HFFc6 (cell line): Measurements from ENCODE around the gene EPHA6. TPM values are rescaled to one million over a fixed set of nuclear protein-coding genes. Genes with fewer than 3 reads are reported as not detected.

Source experiments
- DNase-seq: peaks from one replicate; pipeline ENCODE4 v3.0.0-alpha.2; 2018
- H3K27ac Mint-ChIP-seq: 2 replicates; pipeline ENCODE4 v1.8.0; 2020; ENCODE audit warnings: mild to moderate bottlenecking, mixed read lengths
- H3K27me3 Mint-ChIP-seq: 2 replicates; pipeline ENCODE4 v1.8.0; 2021; ENCODE audit warnings: mild to moderate bottlenecking, moderate library complexity, mixed read lengths; ENCODE audit not compliant: insufficient read depth
- H3K36me3 Mint-ChIP-seq: 2 replicates; pipeline ENCODE4 v1.8.0; 2021; ENCODE audit warnings: low read depth, mixed read lengths
- H3K4me1 Mint-ChIP-seq: 2 replicates; pipeline ENCODE4 v1.8.0; 2020; ENCODE audit warnings: low read depth, mixed read lengths
- H3K4me3 Mint-ChIP-seq: 2 replicates; pipeline ENCODE4 v1.8.0; 2020; ENCODE audit warnings: mild to moderate bottlenecking, moderate library complexity, mixed read lengths
- H3K9me3 Mint-ChIP-seq: 2 replicates; pipeline ENCODE4 v1.8.0; 2020; ENCODE audit warnings: mild to moderate bottlenecking, mixed read lengths
- total RNA-seq, 6 experiments: library from RNA; stranded (reverse); fragmentation: NEBNext Ultra II Directional; extraction: Animal tissue kit (Norgen Biotek cat#: 25700); gene quantifications; 2 replicates in 1 of 6; 3 replicates in 5 of 6; pipeline ENCODE4 v1.2.3, GENCODE V29; 2021
- TF ChIP-seq, protein P1 (sequence below): fragments of 200-600 bp; sonication (generic); IDR thresholded peaks from 2 replicates; pipeline ENCODE4 v1.5.0; 2021; ENCODE audit warnings: antibody characterized with exemption, mild to moderate bottlenecking

EPHA6 gene
- total RNA-seq, 6 experiments from 2014 or later, result not detected

DNA sequence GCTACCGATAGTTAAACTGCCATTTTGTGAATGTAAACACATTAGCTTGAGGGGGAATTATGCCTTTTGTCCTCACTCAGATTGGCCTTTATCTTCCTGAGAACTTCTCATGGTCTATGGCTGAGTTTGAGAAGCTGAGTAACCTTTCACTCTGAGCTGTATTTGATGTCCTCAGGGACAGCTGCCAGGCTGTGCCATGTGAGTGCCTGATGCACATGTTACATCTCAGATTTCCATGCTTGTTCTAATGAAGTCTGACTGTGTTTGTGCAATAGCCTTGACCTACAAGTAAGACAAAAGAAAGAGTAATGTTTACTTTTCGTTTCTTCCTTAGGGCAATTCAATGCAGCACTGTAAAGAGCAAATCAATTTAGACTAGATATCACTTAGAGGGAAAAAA is 906.0 kb downstream of the EPHA6 start:
- Mint-ChIP-seq H3K36me3 (no peaks in the 10 kb centered on the region), H3K27me3 (no peaks in the 10 kb centered on the region), H3K27ac (no peak overlapping the region), H3K4me1 (no peaks in the 10 kb centered on the region), H3K4me3 (no peak overlapping the region), H3K9me3 (no peaks in the 10 kb centered on the region)
- no peak for DNase-seq
- TF ChIP-seq, protein P1, sequence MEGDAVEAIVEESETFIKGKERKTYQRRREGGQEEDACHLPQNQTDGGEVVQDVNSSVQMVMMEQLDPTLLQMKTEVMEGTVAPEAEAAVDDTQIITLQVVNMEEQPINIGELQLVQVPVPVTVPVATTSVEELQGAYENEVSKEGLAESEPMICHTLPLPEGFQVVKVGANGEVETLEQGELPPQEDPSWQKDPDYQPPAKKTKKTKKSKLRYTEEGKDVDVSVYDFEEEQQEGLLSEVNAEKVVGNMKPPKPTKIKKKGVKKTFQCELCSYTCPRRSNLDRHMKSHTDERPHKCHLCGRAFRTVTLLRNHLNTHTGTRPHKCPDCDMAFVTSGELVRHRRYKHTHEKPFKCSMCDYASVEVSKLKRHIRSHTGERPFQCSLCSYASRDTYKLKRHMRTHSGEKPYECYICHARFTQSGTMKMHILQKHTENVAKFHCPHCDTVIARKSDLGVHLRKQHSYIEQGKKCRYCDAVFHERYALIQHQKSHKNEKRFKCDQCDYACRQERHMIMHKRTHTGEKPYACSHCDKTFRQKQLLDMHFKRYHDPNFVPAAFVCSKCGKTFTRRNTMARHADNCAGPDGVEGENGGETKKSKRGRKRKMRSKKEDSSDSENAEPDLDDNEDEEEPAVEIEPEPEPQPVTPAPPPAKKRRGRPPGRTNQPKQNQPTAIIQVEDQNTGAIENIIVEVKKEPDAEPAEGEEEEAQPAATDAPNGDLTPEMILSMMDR, result no peak

DNA sequence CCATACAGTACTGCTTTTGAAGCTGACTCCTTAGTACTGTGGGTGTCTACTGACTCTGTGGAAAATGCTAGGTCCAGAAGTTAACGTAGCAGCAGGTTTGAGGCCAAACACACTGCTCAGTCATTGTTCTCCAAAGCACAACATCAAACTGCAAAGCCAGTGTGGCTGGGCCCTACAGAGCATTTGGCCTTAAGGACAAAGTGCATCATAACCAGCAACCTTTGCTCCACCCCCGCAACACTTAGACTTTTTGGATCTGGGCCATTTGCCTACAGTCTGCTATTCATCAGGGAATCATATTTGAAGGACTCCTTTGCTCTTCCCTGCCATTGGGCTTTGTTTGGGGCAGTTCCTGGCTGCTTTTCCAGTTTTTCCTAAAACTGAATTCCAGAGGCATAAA is 907.1 kb downstream of the EPHA6 start:
- H3K27ac Mint-ChIP-seq, result no peak overlapping the region
- H3K9me3 Mint-ChIP-seq, result no peaks in the 10 kb centered on the region
- H3K36me3 Mint-ChIP-seq, result no peaks in the 10 kb centered on the region
- no peak overlapping the region for H3K4me3 Mint-ChIP-seq
- no peaks in the 10 kb centered on the region for H3K4me1 Mint-ChIP-seq
- DNase-seq, result no peak
- TF ChIP-seq, protein P1, result no peak
- no peaks in the 10 kb centered on the region for H3K27me3 Mint-ChIP-seq

DNA sequence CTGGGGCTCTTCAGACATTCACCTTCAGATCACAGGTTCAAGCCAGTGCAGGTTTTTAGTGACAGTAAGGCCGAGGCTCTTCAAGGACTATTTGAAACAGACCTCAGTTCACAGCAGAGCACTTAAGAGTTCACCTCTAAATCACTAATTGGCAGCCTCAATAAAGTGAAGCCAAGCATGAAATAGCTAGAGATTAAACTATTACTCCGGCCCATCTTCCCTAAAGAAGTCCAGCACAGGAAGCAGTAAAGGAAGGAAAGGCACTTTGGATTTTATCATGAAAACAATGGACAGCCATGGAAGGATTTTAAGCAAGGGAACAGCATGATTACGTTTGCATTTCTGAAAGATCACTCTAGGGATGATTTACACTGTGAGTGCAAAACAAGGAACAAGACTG is 922.5 kb downstream of the EPHA6 start:
- Mint-ChIP-seq H3K36me3 (no peaks in the 10 kb centered on the region), H3K27ac (no peak overlapping the region), H3K27me3 (no peaks in the 10 kb centered on the region; the same call in 1 of the 2 replicates), H3K9me3 (no peaks in the 10 kb centered on the region), H3K4me3 (no peak overlapping the region), H3K4me1 (no peaks in the 10 kb centered on the region)
- TF ChIP-seq, protein P1, result no peak
- no peak for DNase-seq

DNA sequence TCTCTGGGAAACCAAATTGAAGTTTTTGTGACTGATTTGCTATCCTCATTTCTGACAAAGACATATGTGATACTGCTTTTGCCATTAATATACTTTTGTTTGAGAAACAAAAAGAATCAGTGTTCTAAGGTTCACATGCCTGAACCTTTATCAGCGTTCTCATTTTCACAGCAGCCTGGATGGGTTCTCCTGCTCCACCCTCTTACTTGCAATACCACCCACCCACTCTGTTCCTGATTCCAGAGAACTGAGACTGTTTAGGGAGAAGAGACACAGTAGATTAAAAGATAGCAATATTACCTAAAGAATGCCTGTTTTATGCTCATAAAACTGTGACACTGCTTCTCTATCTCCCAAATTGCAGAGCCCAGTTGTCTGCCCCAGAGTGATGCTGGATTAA is 924.4 kb downstream of the EPHA6 start:
- TF ChIP-seq, protein P1, result no peak
- H3K9me3 Mint-ChIP-seq, result no peaks in the 10 kb centered on the region
- H3K36me3 Mint-ChIP-seq, result no peaks in the 10 kb centered on the region
- H3K27me3 Mint-ChIP-seq, result no peaks in the 10 kb centered on the region
- H3K27ac Mint-ChIP-seq, result no peak overlapping the region
- H3K4me3 Mint-ChIP-seq, result no peak overlapping the region
- H3K4me1 Mint-ChIP-seq, result no peaks in the 10 kb centered on the region
- DNase-seq, result no peak

DNA sequence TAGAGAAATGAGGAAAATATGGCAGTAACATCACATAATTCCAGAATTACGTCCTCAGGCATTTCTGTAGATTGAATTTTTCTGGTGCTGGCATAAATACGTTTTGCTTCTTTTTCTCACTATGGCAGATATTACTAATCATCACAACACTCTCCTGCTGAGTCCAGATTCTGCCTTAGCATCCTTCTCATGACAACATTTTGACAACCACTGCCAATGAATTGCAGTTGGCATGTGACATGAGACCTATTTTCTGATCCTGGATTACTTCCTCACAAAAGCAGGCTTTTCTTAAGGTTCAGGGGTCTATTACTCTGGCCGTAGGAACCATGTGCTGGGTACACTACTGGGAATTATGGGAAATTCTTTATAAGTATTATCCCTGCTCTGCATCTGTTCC is 927.6 kb downstream of the EPHA6 start:
- Mint-ChIP-seq H3K4me3 (no peak overlapping the region), H3K4me1 (no peaks in the 10 kb centered on the region), H3K27me3 (peaks cover 2% of the 10 kb centered on the region; the same call in 1 of the 2 replicates), H3K9me3 (no peaks in the 10 kb centered on the region), H3K27ac (no peak overlapping the region), H3K36me3 (no peaks in the 10 kb centered on the region)
- TF ChIP-seq, protein P1, result no peak
- DNase-seq, result no peak

DNA sequence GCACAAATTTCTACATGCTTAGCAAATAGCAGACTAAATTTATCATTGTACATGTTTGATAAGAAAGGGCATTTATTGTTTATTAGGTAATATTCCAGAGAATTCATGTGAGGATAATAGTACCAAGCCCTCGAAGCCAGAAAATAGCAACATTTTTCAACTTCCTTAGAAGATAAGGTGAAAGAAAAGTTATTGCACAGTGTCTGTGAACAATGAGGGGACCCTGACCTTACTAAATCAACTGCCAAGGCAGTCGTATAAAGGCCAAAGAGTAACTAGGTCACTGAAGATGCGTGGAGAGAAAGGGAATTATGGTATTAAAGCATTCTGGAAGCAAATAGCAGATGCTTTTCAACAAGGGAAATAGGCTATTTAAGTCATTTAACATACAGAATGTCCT is 929.9 kb downstream of the EPHA6 start:
- Mint-ChIP-seq H3K27ac (no peak overlapping the region), H3K9me3 (no peaks in the 10 kb centered on the region), H3K4me3 (no peak overlapping the region), H3K4me1 (no peaks in the 10 kb centered on the region), H3K27me3 (peaks cover 2% of the 10 kb centered on the region; the same call in 1 of the 2 replicates), H3K36me3 (no peaks in the 10 kb centered on the region)
- DNase-seq, result no peak
- TF ChIP-seq, protein P1, result no peak
